Stimulated activated CD4-positive, alpha-beta T cell treated with anti-CD3 and anti-CD28 coated beads, Interleukin-1b, Interleukin-23, amount 100 ng/mL, for 4 hours (primary cell): ENCODE measurements around the gene RGS2.
A peak's percentile ranks its signal among the peaks of the same experiment; 100 is the strongest.

Experiments
- DNase-seq, 2 donors: peaks; one replicate each; pipeline ENCODE4 v3.0.0-alpha.2; 2020; ENCODE audit warnings: low read depth in 2 of 2

RGS2 gene, protein sequence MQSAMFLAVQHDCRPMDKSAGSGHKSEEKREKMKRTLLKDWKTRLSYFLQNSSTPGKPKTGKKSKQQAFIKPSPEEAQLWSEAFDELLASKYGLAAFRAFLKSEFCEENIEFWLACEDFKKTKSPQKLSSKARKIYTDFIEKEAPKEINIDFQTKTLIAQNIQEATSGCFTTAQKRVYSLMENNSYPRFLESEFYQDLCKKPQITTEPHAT

DNA sequence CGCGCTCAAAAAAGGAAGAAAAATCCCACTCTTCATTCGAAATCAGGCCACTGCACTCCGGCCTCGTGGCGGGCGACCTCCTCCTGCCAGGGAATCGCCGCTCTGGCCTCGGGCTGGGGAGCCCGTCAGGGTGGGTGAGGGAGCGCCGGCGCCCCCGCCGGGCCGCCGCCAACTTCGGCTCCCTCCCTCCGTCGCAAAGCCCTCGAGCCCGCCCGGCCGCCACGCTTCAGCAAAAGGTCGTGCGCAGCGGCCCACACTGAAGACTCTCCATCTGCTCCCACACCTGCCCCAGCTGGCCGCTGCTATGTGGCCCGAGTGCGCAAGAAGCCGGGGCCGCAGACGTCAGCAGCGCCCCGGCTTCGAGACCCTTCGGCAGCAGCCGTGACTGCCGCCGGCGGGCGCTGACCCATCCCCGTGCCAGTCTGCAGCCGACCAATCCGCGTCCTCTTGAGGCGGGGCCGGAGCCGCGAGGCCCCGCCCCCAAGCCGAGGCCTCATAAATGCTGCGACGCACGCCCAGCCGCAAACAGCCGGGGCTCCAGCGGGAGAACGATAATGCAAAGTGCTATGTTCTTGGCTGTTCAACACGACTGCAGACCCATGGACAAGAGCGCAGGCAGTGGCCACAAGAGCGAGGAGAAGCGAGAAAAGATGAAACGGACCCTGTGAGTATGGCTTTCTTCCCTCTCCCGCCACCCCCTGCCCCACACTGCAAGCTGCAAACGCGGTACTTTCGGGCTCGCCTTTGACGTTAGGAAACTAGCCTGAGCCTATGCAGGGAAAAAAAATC lies at the start of gene RGS2:
RGS2 (plus strand) TSS at position 522 of the 789 bp plus-strand sequence; CDS start at position 555, 33 bp downstream.
- peak; percentile 80 to 83 for DNase-seq

DNA sequence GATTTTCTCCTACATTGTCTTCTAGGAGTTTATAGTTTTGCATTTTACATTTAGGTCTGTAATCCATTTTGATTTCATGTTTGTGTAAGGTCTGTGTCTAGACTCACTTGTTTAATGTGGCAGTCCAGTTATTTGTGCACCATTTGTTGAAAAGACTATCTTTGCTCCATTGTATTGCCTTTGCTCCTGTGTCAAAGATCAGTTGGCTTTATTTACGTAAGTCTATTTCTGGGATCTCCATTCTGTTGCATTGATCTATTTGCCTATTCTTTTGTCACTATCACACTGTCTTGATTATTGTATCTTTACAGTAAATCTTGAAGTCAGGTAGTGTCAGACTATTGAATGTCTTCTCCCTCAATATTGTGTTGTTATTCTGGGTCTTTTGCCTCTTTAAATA lies 49.7 kb upstream of the RGS2 start:
- no peak for DNase-seq

DNA sequence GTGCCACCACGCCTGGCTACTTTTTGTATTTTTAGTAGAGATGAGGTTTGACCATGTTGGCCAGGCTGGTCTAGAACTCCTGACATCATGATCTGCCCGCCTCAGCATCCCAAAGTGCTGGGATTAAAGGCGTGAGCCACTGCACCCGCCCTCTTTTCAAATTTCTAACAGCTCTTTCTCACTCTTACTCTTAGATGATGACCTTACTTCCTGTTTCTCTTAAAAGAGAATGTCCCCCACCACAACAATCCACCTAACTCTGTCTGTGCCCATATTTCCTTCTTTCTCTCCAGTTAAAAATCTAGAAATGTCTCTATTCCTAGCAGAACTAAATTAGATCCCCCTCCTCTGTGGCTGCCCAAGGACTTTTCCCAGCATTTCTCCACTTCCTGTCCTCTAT lies 46.6 kb upstream of the RGS2 start:
- DNase-seq: no peak

DNA sequence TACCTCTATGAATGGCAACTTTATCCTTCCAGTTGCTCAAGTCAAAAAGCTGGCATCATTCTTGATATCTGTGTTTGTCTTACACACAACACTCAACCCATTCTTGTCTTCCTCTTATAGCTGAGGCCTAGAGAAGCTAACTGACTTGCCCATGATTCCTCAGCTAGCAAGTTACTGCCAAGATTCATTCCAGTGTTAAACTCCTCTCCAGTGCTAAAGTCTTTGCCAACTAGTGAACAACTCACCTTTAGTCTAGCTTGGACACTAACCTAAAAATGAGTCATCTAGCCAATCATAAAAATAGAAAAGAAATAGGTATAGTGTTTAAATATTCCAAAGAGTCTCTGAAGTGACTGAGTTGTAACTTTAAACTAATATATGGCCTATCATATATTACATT lies 45.6 kb upstream of the RGS2 start:
- no peak for DNase-seq

DNA sequence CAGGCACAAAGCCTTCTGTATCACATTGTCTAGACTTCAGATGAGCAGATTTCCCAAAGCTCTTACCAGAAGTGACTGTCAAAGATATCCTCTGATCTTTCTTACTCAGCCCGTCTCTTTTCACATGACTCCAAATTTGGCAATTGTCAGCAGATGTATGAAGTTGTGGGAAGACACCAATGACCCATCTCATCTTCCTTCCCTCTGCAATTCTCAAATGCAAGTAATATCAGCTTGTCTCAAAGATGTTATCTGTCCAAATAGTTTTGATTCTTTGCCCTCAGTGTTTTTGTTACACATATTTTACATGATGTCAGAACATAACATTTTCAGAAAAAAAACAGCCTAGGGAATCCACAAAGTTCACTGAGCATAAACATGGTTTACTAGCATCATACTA lies 45.1 kb upstream of the RGS2 start:
- DNase-seq: no peak

DNA sequence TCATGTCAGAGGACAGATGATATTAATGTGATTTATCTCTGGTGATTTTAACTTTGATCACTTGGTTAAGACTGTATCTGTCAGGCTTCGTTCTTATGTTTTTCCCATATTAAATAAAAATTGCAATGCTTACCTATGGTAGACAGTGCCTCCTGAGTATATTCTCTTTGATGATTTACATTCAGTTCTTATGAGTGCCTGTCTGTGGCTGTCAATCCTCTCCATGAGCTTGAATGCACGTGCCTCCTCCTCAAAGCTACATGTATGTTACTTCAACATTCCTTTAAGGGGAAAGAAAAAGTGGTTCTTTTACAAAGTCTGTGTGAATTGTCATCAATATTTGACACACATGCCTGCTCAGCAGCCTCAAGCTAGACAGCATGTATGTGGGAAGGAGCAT lies 44.2 kb upstream of the RGS2 start:
- no peak for DNase-seq

DNA sequence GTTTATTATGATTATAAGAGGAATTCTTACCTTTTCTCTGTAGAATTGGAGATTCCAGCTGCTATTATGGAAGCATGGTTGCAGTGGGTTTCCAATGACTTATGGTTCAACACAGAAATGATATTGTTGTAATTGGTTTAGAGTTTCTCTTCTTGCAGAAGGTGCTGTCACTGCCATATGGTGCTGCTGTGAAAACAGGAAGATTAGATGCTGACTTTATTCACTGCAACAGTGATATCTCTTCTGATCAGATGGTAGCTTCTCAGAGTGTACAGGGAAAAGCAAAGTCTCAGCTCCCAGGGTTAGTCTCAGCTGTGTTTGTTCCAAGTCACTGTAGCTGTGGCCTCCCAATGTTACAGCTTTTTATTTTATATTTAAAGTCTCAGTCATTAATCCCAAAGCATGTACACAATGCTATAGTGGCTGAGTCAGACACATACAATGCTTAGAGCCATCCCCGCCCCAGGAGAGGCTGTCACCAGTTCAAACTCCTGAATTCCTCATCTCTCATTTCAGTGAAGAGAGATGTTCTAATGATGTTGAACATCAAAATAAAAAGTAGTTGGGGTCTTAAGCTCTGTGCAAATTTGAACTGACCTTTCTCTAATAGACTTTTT lies 42.7 kb upstream of the RGS2 start:
- no peak for DNase-seq

DNA sequence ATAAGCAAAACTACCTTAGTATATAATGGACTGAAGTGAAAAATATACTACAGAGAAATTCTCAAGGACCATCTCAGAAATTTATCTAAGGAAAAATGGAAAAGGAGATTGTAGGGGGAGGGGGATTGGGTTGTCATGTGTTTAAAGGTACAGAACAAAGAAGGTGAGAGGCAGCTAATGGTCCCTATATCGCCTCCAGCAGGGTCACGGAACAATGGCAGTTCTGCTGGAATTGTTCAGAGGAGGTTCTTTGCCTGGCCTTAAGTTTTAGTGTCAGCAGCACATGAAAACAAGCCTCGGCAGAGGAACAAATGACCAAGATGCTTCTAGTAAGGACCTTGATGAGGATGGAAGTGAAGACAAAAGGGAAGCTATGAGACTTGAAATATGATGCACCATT lies 42.0 kb upstream of the RGS2 start:
- no peak for DNase-seq

DNA sequence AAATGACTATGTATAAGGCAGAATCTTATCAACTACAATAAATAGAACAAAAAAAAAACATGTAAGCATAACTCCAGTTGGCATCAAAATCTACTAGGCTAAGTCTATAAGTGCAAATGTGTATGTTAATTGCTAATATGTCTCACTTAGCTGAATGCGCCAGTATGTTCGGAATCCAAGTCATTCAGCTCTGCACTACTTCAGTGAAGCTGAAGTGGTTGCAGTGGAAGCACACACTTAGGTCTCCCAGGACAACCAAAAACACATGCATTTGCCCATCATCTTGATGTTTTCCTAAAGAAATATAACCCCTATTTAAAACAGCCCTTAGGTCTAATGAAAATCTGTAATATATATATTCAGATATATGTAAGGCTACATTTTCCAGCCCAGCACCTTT lies 41.0 kb upstream of the RGS2 start:
- no peak for DNase-seq

DNA sequence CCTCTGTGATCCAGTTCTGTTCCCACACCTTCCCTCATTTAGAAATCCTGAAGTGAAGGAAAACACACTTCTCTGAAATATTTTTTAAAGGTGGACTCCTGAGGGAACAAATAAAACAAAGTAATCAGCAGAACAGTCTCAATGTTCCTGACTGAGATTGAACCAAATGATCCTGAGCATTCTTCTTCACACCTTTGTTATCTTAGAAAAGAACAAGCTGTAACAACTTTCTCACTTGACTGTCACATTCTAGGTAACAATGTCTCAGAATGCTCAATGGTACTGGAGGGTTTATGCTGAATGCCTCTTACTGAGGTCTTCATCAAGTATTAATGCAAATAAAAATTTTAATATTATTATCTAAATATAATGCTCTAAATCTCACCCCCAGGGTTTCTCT lies 40.4 kb upstream of the RGS2 start:
- no peak for DNase-seq

DNA sequence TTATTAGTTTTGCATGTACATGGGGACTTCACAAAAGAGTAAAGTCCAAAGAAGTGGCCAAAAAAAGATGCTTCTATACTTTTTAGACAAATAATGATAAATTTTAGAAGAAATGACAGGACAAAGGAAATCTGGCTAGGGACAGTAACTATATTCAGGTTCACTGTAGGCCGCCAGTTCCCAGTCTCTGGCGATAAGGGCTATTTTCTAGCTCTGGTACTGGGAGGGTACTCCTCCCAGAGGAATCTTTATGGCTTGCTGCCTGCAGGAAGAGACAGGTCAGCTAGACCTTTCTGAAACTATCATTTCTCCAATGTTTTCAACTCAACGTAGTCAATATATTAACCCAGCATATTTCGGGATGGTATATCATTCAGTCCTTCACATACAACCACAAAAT lies 37.5 kb upstream of the RGS2 start:
- DNase-seq: no peak

DNA sequence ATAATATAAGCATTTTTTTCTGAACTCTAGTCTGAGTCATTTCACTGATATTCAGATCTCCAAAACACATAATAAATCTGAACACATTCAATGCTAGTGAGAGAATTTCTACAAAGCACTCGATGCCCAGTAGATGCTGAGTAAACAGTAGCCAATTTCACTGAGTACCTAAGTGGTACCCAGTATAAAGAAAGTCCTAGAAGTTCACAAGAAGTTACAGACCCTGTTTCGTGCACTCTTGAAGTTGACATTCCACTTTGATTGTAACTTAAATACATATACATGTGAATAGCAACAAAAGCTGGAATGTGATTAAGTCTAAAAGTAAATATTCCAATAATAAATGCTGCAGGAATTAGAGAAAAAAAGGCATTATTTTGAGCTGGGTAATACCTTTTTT lies 33.2 kb upstream of the RGS2 start:
- DNase-seq: no peak

DNA sequence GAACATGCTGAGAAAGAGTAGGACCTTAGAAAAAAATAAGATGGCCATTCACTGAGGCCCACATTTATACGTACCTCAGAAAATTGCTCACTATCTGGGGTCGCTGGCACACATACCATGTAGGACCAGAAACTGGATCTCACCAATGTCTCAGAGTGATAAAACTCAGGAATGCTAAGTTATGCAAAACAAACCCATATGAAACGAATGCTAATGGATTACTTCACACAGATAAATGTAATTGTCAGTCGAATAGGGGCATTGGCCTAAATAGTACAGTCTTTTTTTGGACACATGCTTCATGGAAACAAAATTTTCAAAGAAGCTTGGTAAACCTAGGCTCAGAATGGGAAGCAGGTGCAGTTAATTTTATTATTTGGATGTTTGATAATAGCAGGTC lies 32.6 kb upstream of the RGS2 start:
- DNase-seq: no peak

DNA sequence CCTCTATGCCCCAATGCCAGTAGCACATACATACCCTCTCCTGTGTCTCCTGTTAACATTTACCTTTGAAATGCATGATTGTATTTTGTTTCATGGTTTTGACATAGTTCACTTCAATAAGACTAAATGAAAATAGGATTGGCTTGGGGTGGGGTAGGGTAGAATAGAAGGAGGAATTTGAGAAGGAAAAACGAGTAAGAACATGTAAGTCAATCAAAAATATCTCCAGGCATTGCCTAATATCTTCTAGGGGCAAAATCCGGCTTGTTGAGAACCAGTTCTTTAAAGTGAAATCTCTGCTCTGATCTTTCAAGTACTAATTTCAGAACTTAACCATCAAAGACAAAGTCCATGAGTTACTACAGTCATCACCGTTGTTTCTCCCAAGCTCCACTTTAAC lies 31.8 kb upstream of the RGS2 start:
- DNase-seq: no peak

DNA sequence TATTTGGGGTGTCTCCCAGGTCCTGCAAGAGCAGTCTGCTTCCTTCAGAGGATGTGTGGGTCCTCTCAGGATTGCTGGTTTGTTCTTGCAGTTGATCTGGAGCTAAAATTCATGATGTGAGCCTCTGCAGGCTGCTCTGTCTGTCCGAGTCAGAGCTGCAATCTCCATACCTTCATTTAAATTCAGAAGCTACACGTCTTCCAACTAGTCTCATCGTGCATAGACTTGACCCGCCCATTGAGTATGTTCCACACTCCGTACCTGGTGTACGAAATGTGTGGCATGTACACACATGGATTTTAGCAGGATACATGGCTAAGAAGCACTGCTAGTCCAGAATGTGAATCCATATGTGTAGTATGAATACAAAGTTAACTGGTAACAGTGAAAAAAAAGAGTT lies 25.0 kb upstream of the RGS2 start:
- DNase-seq: no peak

DNA sequence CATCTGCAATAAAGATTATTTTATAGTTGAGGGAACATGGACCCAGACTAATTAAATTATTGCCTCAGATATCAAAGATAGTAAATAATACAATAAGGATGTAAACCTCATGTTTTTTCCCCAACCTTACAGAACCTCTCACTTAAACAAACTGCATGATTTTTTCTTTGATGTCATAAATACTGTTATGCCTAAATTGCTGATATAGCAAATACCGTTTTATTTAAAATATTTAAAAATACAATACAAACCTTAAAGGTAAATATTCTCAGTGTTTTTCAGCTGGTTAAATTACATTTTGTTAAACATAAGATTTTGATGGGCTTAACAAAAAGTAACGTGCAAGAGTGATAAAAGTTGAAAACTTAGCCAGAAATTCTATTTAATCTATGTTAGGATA lies 24.4 kb upstream of the RGS2 start:
- no peak for DNase-seq

DNA sequence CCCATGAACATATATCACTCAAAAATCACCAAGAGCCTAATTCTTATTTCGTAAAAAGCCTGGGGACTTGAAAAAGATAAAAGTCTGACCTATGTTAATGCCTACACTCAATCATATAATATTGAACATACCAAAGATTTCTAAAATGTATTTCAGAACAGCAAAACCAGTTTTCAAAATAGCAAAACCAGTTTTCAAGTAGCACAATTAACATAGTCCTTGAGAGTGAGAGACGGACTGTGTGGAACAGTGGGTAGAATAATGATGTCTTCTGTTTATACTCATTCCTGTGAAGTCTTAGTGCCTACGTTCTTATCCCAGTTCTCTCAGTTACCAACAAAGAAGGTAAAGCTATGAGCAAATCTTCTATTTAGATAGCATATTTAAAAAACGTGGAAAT lies 22.3 kb upstream of the RGS2 start:
- no peak for DNase-seq

DNA sequence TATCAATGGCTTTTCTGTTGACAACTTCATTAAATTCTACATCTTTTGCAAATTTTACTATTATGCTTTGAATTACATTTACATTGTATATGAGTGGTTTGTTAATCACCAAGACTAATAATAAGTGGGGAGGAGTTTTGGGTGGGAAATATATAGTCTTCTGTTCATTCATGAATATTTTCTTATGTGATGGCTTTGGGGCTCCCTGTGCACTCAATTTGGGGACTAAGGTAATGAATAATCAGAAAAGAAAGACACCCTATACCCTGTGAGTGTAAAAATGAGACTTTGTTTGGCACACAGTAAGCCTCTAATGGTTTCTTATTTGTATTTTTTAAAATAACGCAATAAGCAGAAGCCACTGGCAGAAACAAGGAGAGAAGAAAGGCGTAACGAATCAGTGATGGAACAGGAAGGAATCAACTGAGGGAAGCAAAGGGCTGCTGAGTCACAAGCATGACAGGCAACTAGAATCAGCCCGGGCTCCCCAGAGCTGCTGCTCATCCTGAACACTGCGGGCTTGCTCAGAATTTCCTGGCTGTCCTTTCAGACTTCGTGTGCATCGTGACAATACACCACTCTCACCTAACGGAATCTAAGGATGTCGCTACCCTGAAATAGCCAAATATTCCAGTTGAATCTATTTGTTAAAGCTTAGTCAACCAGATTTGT lies 20.8 kb upstream of the RGS2 start:
- no peak for DNase-seq

DNA sequence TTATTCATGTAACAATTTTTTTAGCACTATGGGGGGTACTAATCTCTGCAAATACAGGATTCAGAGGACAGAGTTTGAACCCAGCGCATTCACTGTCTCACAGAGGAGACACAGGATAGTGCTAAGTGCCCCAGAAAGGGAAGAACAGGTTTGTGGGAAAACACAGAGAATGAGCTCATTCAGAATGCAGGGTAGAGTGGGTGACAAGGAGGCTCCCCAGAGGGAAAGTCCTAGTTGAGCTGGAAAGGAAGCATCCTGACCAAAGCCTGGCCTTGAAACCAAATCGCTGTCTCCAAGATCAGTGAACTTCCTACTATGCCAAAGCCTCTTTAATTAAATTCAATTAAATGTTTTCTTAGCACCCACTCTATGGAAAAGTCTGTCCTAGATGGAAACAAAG lies 19.0 kb upstream of the RGS2 start:
- DNase-seq: no peak

DNA sequence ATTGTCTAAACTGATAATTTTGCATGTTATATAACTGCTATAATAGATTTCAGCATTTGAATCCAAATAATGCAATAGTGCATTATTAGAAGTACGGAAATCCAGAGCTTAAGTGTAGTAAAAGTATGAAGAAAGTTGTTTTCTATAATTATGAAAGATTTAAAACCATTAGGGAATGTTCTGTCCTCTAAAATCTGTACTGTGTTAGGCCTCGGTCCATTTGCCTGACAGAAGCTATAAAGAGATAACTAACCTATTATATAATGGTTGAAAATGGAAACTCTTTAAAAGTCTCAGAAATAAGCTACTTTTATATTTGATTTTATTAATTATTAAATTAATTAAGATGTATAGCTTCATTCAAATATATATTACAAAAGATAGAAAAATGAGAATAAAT lies 16.2 kb upstream of the RGS2 start:
- DNase-seq: no peak

DNA sequence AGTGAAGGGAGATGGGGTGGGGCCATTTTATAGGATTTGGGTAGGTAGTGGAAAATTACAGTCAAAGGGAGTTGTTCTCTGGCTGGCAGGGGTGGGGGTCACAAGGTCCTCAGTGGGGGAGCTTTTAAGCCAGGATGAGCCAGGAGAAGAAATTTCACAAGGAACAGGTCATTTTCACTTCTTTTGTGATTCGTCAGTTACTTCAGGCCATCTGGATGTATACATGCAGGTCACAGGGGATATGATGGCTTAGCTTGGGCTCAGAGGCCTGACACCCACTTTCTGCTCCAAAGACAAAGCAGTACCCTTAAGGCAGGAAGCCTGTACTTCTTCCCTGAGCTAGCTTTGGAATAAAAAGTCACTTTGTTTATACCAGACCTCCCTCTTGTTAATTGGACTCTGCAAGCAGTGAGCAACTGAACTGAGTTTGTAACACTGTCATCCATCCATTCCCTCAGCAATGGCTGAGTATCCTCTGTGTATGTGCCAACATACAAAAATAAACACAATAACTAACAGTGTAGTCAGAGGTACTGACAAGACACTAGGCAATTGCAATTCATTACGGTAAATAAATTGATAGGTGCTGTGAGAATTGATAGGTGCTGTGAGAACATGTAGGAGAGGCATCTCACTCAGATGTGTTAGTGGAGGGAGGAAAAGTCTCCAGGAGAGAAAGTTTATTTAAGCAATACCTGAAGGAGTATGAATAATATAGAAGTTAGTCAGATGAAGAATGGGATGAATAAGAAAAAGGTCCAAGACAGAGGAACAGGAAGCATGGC lies 14.7 kb upstream of the RGS2 start:
- DNase-seq: no peak

DNA sequence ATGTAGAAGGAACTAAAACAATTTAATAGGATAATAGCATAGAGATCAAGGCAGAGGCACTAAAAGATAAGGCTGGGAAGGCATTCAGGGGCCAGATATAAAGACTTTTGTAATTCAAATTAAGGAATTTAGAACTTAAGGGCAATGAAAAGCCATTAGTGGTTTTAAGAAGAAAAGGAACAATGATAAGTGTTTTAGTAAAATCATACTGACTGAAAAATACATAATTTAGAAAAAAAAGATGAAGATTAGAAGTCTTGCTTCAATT lies 14.1 kb upstream of the RGS2 start:
- no peak for DNase-seq
